GM19240 (cell line): ENCODE measurements around the gene SLC35G6.
"Not testable (repeated sequence)": the region's sequence is repeated elsewhere in the genome, so short reads cannot be mapped to it uniquely, and the experiment has no call there.

ENCODE experiments used
- DNase-seq: peaks from one replicate; pipeline ENCODE4 v3.0.0; 2011; ENCODE audit warnings: low spot score; ENCODE audit not compliant: insufficient read length

Gene SLC35G6

DNA sequence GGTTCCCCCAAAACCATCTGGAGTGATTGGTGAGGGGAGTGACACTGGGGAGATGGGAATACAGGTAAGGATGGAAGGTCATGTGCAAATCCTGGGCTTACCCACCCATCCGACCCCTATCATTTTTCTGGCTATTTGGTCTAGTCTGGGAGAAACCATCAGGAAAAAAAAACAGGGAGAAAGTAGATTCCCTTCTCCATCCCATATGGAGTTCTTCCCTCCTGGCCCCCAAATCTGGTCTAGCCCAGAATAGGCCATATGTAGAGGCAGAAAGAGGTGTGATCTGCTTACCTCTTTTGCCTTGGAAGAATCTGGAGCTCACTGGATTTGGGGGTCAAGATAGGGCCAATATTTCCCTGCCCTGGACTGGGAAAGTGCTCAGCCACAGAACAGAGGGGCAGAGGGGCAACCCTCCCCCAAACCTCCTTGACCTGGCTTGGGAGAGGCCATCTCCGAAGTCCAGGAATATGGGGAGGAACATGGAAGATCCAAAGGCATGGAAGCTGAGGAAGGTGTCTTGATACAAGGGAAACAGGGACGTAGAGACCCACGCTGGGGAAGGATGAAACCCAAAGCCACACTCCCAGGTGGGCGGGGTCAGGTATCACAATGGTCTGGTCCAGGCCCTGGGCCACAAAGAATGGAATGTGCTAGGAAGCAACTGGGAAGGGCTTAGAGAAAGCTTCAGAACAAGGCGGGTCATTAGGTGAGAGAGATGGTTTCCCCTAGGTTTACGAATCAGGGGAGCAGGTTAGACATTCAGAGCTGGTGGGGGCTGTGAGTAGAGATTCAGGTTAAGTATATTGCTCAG lies 20.2 kb upstream of the SLC35G6 start:
- DNase-seq = no peak

DNA sequence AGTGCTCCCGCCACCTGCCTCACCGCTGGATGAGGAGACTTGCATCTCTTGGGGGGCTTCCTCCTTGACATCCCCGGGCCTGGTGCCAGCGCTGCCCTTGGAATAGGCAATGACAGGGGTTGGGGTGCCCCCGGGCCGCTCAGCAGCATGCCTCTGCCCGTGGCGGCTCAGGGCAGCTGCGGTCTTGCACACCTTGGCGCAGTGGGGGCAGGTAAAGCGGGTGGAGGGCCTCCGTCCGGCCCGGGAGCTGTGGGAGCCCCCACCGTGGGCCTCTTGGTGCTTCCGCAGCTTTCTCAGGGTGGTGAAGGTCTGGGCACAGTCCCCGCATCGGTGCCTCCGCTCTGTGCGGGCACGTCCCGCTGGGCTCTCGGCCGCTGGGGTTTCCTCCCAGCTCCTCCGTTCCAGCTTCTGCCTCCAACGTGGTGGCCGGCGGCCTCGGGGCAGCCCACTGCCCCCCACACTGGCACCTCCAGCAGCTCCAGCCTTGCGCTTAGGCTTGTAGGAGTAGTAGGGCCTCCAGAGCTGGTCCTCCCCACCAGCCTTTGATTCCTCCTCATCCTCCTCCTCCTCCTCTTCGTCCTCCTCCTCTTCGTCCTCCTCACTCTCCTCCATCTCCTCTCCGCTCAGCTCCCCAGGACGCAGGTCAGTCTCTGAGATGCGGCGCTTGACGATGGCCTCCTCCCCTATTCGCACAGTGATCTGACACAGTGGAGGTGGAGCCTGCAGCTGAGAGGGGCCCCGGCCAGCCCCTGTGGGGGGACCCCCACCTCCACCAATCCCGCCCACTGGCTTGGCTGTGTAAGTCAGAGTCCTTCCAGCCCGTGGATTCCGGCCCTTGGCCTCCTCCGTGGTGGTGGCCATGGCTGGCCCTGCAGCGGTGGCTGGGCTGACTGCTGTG lies 18.5 kb upstream of the SLC35G6 start:
- no peak for DNase-seq

DNA sequence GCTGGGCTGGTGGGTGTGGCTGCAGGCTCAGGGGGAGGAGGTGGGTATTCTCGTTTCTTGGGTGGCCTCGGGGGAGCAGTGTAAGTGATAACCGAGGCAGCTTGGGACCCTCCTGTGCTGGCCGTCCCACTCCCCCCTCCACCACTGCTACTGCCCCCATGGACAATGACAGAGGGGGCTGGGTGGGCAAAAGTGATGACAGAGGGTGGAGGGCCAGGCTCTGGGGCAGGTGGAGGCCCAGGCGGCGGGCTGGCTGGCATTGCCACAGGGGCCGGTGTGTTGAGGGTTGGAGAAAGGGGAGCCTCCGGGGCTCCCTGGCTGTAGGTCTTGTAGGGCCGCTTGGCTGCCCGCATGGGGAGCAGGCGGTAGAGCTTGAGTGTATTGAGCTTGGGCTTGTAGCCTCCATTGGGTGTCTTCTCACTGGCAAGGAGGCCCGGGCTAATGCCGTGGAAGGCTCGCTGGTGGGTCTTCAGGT lies 17.8 kb upstream of the SLC35G6 start:
- DNase-seq = no peak

DNA sequence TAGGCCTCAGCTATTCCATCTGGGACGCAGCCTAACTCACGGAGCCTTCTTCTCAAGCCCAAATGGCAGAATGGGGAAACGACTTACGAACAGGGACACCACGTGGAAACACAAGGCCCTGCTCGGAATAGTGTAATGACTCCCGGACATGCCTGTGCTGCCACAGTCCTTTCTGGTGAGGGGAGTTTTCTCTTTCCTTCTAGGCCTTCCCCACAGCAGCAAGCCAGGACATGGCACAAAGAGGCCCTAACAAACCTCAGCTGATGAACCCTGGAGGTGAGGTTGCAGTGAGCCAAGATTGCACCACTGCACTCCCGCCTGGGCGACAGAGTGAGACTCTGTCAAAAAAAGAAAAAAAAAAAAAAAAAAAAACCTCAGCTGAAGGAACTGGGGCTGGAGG lies 17.2 kb upstream of the SLC35G6 start:
- DNase-seq = no peak

DNA sequence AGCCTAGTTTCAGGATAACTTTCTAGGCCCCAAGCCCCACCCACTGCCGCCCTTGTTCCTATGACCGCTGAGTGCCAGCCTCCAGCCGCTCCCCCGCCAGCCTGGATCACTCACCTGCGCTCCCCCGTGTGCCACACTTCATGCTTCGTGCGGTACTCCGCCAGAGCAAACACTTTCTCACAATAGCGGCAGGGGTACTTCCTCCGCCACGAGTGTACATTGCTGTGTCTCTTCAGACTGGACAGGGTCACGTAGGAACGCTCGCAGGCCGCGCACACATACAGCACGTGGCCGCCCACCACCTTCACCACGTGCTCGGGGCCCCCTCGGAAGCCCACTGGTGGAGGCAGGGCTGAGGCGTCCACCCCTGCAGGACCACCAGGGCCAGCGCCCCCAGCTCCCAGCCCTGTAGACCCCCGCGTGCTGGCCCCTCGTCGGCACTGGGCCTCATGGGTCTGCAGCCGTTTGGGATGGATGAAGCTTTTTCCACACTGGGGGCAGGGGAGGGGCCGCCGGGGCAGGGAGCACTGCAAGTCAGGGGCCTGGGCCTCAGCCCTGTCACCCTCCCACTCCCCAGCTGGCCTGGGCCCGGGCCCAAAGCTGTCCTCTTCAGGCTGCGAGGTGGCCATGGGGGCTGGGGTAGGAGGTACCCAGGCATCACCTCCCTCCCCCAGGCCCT lies 15.5 kb upstream of the SLC35G6 start:
- no peak for DNase-seq

DNA sequence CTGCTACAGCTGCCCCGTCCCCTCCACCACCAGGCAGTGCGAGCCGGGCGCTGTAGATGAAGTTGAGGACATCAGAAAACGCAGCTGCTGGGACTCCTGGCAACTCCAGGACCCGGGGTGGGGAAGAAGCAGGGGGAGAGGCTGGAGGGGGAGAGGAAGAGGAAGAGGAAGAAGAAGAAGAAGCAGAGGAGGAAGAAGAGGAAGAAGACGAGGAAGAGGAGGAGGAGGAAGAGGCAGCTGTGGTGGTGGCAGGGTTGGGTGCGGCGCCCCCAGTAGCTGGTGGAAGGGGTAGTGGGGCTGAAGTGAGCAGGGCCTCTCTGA lies 15.0 kb upstream of the SLC35G6 start:
- DNase-seq = no peak

DNA sequence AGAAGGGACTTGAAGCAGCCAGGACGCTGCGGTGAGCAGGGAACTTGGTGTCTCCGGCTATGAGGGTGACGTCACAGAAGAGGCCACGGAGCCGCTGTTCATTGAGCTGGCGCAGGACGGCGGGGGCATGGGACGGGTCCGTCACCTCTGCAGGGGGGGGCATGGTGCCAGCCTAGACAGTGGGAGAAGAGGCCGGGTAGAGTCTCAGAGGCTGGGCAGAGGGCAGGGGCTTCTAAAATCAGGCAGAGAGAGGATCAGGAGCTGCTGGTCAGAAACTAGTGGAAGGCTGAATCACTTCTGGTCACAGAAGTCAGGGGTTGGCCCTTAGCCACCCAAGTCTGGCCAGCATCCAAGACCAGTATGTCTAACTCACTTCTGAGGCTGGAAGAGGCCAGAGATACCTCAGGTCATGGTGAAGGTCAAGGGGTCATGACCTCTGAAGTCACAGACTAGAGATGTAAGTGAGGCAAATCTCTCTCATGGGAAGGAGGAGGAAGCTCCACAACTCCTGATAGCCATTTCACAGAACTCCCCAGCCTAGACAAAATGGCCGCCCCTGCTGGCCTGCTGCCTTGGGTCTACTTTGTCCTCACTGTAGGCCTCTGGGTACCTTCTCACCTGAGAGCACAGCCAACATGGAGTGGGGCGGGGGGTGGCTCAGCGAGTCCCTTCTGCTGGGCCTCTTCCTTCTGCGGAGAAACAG lies 14.5 kb upstream of the SLC35G6 start:
- no peak for DNase-seq

DNA sequence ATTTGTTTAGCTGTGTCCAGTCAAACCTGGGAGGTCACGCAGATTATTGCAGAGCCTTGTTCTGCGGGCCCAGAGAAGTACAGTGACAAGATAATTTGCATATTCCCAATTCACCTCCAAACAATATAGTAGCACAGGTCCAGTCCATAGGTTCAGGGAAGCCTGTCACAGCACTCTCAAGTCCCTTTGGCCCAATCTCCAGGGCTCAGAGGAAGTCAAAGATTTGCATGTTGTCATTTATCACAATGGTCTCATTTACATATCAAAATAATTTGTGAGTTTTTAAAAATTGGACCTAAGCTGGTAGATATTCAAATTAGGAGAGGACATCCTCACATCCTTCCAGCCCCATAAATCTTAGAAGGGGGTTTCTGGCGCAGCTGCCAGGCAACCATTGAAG lies 13.7 kb upstream of the SLC35G6 start:
- no peak for DNase-seq

DNA sequence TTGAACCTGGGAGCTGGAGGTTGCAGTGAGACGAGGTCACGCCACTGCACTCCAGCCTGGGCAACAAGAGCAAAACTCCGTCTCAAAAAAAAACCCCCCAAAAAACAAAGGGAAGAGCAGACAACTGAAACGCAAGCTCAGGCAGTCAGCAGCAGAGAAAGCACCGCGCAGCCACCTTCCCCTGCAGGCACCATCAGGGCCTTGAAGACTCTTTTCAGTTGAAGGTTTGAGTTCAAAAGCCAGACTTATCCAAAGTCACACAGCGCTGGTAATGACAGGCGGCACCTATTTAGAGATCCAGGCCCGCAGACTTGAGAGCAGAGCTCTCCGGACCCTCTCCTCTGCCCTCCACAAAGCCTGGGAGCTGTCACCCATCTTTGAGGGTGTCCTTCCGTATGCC lies 13.0 kb upstream of the SLC35G6 start:
- no peak for DNase-seq

DNA sequence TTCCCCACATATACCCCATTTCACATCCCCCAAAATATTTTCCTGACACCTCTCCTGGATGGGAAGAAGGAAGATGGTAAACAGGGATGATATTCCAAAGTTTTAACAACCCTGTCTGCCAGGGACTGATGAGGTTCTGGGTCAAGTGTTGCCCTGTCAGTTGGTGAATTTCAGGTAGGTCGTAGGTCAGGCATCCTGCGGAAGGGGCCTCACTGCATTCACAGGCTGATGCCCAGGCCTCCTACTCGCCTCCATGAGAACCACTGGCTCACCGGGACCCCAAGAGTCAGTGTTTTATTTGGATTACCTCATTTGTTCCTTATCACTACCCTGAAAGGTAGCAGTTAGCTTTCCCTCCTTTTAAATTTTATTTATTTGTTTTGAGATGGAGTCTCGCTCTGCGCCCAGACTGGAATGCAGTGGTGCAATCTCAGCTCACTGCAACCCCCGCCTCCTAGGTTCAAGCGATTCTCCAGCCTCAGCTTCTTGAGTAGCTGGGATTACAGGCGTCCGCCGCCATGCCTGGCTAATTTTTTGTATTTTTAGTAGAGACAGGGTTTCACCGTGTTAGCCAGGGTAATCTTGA lies 12.3 kb upstream of the SLC35G6 start:
- DNase-seq = no peak

DNA sequence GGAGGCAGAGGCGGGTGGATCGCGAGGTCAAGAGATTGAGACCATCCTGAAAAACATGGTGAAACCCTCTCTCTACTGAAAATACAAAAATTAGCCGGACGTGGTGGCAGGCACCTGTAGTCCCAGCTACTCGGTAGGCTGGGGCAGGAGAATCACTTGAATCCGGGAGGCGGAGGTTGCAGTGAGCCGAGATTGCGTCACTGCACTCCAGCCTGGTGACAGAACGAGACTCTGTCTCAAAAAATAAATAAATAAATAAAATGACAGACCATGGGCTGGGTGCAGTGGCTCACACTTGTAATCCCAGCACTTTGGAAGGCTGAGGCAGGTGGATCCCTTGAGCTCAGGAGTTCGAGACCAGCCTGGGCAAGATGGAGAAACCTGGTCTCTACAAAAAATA lies 11.4 kb upstream of the SLC35G6 start:
- DNase-seq = not testable (repeated sequence)

DNA sequence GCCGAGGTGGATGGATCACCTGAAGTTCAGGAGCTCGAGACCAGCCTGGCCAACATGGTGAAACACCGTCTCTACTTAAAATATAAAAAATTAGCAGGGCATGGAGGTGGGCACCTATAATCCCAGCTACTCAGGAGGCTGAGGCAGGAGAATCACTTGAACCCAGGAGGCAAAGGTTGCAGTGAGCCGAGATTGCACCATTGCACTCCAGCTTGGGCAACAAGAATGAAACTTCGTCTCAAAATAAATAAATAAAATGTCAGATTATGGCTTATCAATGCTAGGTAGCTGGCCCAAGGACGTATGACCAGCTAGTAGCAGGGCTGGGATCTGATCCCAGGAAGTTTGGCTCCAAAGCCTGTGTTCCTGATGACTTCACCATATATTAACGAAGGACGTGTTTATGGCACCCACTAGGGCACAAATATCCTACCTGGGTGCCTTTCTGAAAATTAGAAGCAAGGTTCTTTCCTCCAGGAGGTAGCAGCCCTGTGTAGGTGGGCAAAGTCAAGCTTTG lies 10.7 kb upstream of the SLC35G6 start:
- DNase-seq = not testable (repeated sequence)

DNA sequence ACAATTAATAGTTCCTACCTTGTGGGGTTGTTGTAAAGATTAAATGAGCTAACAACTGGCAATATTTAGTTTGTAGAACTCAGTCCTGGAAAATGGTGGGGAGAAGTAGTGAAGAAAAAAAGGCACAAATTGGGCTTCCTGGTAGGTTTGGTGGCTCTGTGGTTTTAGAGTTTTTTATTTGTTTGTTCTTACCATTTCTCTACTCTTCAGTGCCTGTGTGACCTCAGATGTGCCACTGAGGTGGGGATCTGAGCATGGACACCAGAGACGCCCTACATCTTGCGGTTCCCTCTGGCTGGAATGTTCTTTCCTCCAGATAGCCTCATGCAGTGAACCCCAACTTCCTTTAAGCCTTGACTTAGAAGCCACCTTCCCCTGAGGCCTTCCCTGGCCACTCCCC lies 9.5 kb upstream of the SLC35G6 start:
- no peak for DNase-seq

DNA sequence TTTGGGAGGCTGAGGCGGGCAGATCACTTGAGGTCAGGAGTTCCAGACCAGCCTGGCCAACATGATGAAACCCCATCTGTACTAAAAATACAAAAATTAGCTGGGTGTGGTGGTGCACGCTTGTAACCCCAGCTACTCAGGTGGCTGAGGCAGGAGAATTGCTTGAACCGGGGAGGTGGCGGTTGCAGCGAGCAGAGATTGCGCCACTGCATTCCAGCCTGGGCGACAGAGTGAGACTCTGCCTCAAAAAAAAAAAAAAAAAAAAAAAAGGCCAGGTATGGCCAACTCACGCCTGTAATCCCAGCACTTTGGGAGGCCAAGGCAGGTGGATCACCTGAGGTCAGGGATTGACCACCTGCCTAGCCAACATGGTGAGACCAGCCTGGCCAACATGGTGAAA lies 6.5 kb upstream of the SLC35G6 start:
- DNase-seq = not testable (repeated sequence)

DNA sequence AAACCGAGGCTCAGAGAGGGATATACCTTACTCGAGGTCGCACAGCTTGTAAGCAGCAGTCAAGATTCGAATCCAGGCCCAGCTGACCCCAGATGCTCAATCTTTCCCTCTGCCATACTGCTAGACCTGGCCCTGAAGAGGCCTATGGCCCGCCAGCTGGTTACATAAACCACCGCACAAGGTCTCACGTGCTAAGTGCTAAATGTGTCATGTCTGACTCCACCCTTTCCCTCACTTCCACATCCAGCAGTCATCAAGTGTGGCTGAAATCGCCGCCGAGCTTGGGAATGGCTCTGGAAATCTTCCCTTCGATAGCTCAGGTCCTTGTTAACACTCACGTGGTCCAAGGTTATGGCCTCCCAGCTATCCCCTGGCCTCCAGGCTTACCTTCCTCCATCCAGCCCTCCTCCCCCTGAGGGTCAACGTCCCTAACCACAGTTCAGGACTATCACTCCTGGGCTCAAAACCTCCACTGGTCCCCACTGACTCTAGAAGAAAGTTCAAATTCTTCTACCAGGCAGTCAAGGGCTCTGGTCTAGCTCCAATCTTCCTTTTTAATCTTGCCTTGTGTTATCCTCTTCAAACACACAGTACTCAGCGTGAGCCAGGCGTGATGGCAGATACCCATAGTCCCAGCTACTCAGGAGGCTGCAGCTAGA lies 5.4 kb upstream of the SLC35G6 start:
- DNase-seq = no peak

DNA sequence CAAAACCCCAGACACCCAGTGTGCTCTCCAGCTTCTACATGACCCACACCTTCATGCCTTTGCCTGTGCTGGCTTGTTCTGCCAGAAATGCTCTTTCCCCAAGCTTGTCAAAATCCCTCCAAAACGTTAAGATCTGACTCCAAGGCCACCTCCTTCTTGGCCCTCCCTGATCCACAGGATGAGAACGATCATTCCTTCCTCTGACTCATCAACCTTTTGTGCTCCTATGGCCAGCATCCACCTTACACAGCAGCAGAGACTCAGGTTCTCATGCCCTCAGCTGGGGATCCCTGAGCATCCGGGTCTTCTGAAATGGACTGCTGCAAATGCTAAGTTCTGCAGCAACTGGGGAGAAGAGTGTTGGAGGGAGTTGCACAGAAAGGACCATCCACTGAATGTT lies 4.8 kb upstream of the SLC35G6 start:
- no peak for DNase-seq

DNA sequence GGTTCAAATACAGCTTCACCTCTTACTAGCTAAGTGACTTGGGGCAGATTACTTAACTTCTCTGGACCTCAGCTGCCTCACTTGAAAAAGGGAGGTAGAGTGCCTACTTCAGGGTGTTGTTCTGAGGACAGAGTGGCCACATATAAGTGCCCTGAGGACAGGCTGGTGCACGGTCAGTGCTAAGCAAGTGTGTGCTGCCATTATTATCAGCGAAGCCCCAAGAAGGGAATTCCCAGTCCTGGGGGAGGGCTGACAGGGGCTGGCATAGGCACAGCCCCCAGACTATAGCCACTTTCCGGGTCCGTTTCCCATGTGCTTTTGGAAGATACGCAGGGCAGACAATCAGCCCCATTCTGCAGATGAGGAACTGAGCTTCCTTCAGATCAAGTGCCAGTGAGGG lies 4.3 kb upstream of the SLC35G6 start:
- no peak for DNase-seq

DNA sequence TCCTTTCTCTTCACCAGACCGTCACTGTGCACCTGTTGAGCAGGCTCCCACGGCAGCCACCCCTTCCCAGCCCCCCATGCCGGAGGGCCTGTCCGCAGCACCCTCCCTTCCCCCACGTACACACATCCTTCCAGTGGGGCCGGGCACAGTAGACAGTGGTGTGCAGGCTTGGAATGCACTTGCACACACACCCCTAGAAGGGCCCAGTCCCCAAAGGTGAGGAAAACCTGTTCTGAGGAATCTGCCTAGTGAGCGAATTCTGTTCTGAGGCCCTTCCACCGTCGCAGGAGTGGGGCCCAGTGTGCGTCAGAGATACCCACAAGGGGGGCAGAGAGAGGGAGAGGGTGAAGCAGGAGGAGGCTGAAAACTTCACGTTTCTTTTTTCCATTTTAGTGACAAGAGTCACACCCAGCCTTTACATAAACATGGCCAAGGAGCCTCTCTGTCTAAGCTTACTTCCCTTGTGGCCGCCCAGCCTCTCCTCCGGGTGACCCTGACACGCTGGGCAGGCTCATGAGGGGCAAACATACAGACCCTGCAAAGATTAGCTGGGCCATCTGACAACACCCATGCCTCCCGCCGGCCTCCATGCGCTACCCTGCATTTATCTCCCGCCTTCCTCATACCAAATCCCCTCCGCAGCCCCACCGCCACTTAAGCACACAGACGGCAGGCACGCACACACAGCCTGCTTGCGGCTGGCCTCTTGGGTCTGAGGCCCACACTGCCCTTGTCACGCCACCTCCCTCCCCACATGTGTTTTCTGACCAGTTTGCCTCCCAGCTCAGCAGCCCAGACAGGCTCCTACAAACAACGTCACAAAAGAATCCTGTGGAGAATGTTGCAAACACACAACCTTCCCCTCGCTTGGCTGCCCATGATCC lies 3.6 kb upstream of the SLC35G6 start:
- DNase-seq = no peak
